ENCODE results near the gene IGSF10.

GRCh38 chr3:151483488-151483887 is 22.6 kb upstream of the IGSF10 start:
- TF ChIP-seq POLR2A (IDR thresholded peaks at IDR 0.05), result no peak
- no peak for TF ChIP-seq CTCF (IDR thresholded peaks at IDR 0.05)
- TF ChIP-seq POLR2AphosphoS5 (IDR thresholded peaks at IDR 0.05), result no peak
